HCT116 (cell line): ENCODE data around the gene ABCC5. TPM values are rescaled to one million over a fixed set of nuclear protein-coding genes. Genes with fewer than 3 reads are reported as not detected.

Experiments used
- ATAC-seq: fragments of 200-7000 bp; cut with Tn5 transposase; 2 replicates; pipeline ENCODE4 v1.9.1; 2020; ENCODE audit warnings: mild to moderate bottlenecking, moderate library complexity
- BruUV-seq: library from RNA; stranded (reverse); fragments of 400-500 nt; replicated peaks from 2 replicates; lab custom pipeline; 2021; lab: Mats Ljungman, UMichigan
- CTCF ChIA-PET: fragments of 300-600 bp; sonication (Branson Sonifier 250); formaldehyde crosslinking; loops from one replicate; lab custom pipeline; 2021; ENCODE audit warnings: antibody characterized with exemption; lab: Charles Lee
- POLR2A ChIA-PET: fragments of 300-600, 350-600 bp; sonication (Branson Sonifier 250); formaldehyde crosslinking; loops from one replicate; lab custom pipeline; 2021; ENCODE audit warnings: antibody characterized with exemption; lab: Charles Lee
- RAD21 ChIA-PET, 2 experiments: fragments of 300-600 bp; sonication (Branson Sonifier 250); formaldehyde crosslinking; loops; one replicate each; lab custom pipeline; 2023; ENCODE audit warnings: low total read pairs in 2 of 2; ENCODE audit not compliant: uncharacterized antibody in 2 of 2, unreplicated experiment in 2 of 2, low non-redundant PET in 1 of 2; lab: Charles Lee
- DNase-seq: peaks from one replicate; pipeline ENCODE4 v3.0.0-alpha.2; 2010; ENCODE audit warnings: low read depth, low spot score
- H2AFZ ChIP-seq: fragments of 200-600 bp; shearing (Covaris generic), sonication (generic); 2 replicates; pipeline ENCODE4 v1.6.1; 2017; ENCODE audit warnings: low read depth, mixed run types, mixed read lengths, antibody characterized with exemption, low read length; ENCODE audit not compliant: poor library complexity, severe bottlenecking
- H3K27ac ChIP-seq: 2 replicates; pipeline ENCODE4 v1.5.1; 2012; ENCODE audit warnings: low read depth, low read length
- H3K27me3 ChIP-seq: fragments of 200-600 bp; sonication (generic); 2 replicates; pipeline ENCODE4 v1.6.1; 2016; ENCODE audit warnings: mixed run types, low read length, mixed read lengths; ENCODE audit not compliant: insufficient read depth
- H3K36me3 ChIP-seq, 2 experiments: fragments of 200-500 bp in 1 of 2; fragments of 200-600 bp in 1 of 2; sonication (Bioruptor generic) in 1 of 2; sonication (generic) in 1 of 2; 2 replicates each; pipeline versions ENCODE4 v1.5.1 to v1.6.1; 2014 to 2016; ENCODE audit warnings: low read length in 2 of 2, inconsistent platforms in 1 of 2, mixed read lengths in 1 of 2, mixed run types in 1 of 2; ENCODE audit not compliant: insufficient read depth in 2 of 2, control insufficient read depth in 1 of 2
- H3K4me1 ChIP-seq, 2 experiments: fragments of 200-600 bp in 1 of 2; sonication (generic) in 1 of 2; 2 replicates each; pipeline versions ENCODE4 v1.5.1 to v1.6.1; 2012 to 2017; ENCODE audit warnings: low read length in 2 of 2, inconsistent platforms in 1 of 2, mild to moderate bottlenecking in 1 of 2, mixed read lengths in 1 of 2, mixed run types in 1 of 2, moderate library complexity in 1 of 2; ENCODE audit not compliant: insufficient read depth in 2 of 2, control insufficient read depth in 1 of 2
- H3K4me2 ChIP-seq: fragments of 200-600 bp; sonication (generic); 2 replicates; pipeline ENCODE4 v1.6.1; 2017; ENCODE audit warnings: mixed run types, low read length, mixed read lengths
- H3K4me3 ChIP-seq, 2 experiments: fragments of 200-600 bp in 1 of 2; sonication (generic) in 1 of 2; replicated peaks in 1 of 2; 2 replicates each; pipeline ENCODE4 v1.5.1; 2011 to 2016; ENCODE audit warnings: low read length in 2 of 2, control low read depth in 1 of 2, low read depth in 1 of 2, mild to moderate bottlenecking in 1 of 2, mixed read lengths in 1 of 2, mixed run types in 1 of 2
- H3K79me2 ChIP-seq: fragments of 200-600 bp; sonication (generic); 2 replicates; pipeline ENCODE4 v1.6.1; 2017; ENCODE audit warnings: mild to moderate bottlenecking, mixed run types, low read length, moderate library complexity, mixed read lengths; ENCODE audit not compliant: insufficient read depth
- H3K9ac ChIP-seq: fragments of 200-600 bp; sonication (generic); 2 replicates; pipeline ENCODE4 v1.6.1; 2016; ENCODE audit warnings: low read length, mixed read lengths
- H3K9me2 ChIP-seq: fragments of 200-600 bp; sonication (generic), shearing (Covaris generic); 2 replicates; pipeline ENCODE4 v1.6.1; 2017; ENCODE audit warnings: mixed run types, mild to moderate bottlenecking, moderate library complexity; ENCODE audit not compliant: insufficient read depth
- H3K9me3 ChIP-seq, 2 experiments: fragments of 200-500 bp in 1 of 2; fragments of 200-600 bp in 1 of 2; sonication (Bioruptor generic) in 1 of 2; sonication (generic) in 1 of 2; 2 replicates each; pipeline ENCODE4 v1.6.1; 2014 to 2017; ENCODE audit warnings: low read length in 2 of 2, mixed read lengths in 2 of 2, inconsistent platforms in 1 of 2, low read depth in 1 of 2, mild to moderate bottlenecking in 1 of 2, mixed run types in 1 of 2, moderate library complexity in 1 of 2; ENCODE audit not compliant: control insufficient read depth in 1 of 2, insufficient read depth in 1 of 2
- H4K20me1 ChIP-seq: fragments of 200-600 bp; sonication (generic), shearing (Covaris generic); 2 replicates; pipeline ENCODE4 v1.6.1; 2017; ENCODE audit warnings: mixed run types, mild to moderate bottlenecking, moderate library complexity; ENCODE audit not compliant: insufficient read depth
- CEBPB ChIP-seq: IDR thresholded peaks from 2 replicates; pipeline ENCODE4 v1.6.1; 2012; ENCODE audit warnings: low read depth
- JUND ChIP-seq: IDR thresholded peaks from 2 replicates; pipeline ENCODE4 v1.6.1; 2012
- RAD21 ChIP-seq: IDR thresholded peaks from 2 replicates; pipeline ENCODE4 v1.6.1; 2012; ENCODE audit warnings: low read depth, mild to moderate bottlenecking
- SIN3A ChIP-seq: IDR thresholded peaks from 2 replicates; pipeline ENCODE4 v1.6.1; 2012; ENCODE audit warnings: low read depth
- SP1 ChIP-seq: IDR thresholded peaks from 2 replicates; pipeline ENCODE4 v1.6.1; 2012; ENCODE audit warnings: low read depth
- SRF ChIP-seq: IDR thresholded peaks from 2 replicates; pipeline ENCODE4 v1.6.1; 2012; ENCODE audit warnings: low read depth
- TCF7L2 ChIP-seq: IDR thresholded peaks from 2 replicates; pipeline ENCODE4 v1.7.0; 2011; ENCODE audit warnings: borderline replicate concordance, inconsistent platforms; ENCODE audit not compliant: insufficient read depth, insufficient read length; ENCODE audit errors: extremely low read depth
- intact Hi-C: fragments of 100-400 bp; cut with micrococcal nuclease; formaldehyde crosslinking; loops from 2 replicates; pipeline ENCODE4 v1.10.0; 2022
- total RNA-seq: library from RNA; stranded (reverse); gene quantifications from one replicate; pipeline ENCODE4 v1.2.1, GENCODE V29; 2021; ENCODE audit not compliant: unreplicated experiment
- TF ChIP-seq, protein P1 (sequence below): IDR thresholded peaks from 2 replicates; pipeline ENCODE4 v1.6.1; 2011; ENCODE audit warnings: mild to moderate bottlenecking, low read length, moderate library complexity; ENCODE audit not compliant: insufficient replicate concordance; ENCODE audit errors: extremely low read depth
- TF ChIP-seq, protein P2 (sequence below), 3 experiments: fragments of 200-600 bp in 1 of 3; sonication (generic) in 1 of 3; IDR thresholded peaks in 2 of 3; conservative IDR thresholded peaks in 1 of 3; 2 replicates each; pipeline ENCODE4 v1.5.1; 2012 to 2017; ENCODE audit warnings: low read depth in 2 of 3, low read length in 2 of 3, antibody characterized with exemption in 1 of 3, borderline replicate concordance in 1 of 3, control low read depth in 1 of 3, mild to moderate bottlenecking in 1 of 3, mixed read lengths in 1 of 3, mixed run types in 1 of 3, moderate library complexity in 1 of 3; ENCODE audit not compliant: insufficient read depth in 1 of 3

The ABCC5 gene
- total RNA-seq, 1 experiment from 2014 or later, result 16.9 TPM

DNA sequence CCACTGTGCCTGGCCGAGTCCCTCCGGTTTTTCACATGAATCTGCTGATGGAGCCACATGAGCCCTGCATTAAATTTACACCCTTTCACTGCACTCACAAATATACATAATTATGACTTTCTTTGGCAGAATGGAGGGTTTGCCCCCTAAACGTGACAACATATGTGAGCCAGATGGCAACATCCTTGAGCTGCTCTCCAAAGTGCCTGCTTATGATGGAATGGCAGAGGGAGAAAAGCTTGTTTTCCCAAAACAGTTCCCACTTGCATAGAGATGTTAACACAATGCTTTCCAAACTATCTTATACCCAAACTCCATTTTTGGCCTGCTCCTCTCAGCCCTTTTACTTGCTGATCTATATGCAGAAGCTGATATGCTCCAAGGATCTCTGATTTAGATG, 54.9 kb downstream of the ABCC5 start:
- intact Hi-C loops, result no loop called here
- H3K4me3 ChIP-seq, result no peak overlapping the region
- H3K9me3 ChIP-seq, result no peaks in the 10 kb centered on the region
- RAD21 ChIA-PET, result no interaction called here
- TF ChIP-seq SRF, result no peak
- TF ChIP-seq RAD21, result no peak
- no peak for TF ChIP-seq TCF7L2
- no peak for TF ChIP-seq SIN3A
- no peak for TF ChIP-seq SP1
- no peak for TF ChIP-seq JUND
- TF ChIP-seq CEBPB, result no peak
- TF ChIP-seq, protein P1, sequence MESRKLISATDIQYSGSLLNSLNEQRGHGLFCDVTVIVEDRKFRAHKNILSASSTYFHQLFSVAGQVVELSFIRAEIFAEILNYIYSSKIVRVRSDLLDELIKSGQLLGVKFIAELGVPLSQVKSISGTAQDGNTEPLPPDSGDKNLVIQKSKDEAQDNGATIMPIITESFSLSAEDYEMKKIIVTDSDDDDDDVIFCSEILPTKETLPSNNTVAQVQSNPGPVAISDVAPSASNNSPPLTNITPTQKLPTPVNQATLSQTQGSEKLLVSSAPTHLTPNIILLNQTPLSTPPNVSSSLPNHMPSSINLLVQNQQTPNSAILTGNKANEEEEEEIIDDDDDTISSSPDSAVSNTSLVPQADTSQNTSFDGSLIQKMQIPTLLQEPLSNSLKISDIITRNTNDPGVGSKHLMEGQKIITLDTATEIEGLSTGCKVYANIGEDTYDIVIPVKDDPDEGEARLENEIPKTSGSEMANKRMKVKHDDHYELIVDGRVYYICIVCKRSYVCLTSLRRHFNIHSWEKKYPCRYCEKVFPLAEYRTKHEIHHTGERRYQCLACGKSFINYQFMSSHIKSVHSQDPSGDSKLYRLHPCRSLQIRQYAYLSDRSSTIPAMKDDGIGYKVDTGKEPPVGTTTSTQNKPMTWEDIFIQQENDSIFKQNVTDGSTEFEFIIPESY, result no peak
- TF ChIP-seq, protein P2, sequence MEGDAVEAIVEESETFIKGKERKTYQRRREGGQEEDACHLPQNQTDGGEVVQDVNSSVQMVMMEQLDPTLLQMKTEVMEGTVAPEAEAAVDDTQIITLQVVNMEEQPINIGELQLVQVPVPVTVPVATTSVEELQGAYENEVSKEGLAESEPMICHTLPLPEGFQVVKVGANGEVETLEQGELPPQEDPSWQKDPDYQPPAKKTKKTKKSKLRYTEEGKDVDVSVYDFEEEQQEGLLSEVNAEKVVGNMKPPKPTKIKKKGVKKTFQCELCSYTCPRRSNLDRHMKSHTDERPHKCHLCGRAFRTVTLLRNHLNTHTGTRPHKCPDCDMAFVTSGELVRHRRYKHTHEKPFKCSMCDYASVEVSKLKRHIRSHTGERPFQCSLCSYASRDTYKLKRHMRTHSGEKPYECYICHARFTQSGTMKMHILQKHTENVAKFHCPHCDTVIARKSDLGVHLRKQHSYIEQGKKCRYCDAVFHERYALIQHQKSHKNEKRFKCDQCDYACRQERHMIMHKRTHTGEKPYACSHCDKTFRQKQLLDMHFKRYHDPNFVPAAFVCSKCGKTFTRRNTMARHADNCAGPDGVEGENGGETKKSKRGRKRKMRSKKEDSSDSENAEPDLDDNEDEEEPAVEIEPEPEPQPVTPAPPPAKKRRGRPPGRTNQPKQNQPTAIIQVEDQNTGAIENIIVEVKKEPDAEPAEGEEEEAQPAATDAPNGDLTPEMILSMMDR (IDR thresholded peaks at IDR 0.05 in 2 of 3, conservative IDR thresholded peaks at IDR 0.05 in 1 of 3; ENCODE audit: borderline replicate concordance in 1 of 3, insufficient read depth in 1 of 3, low read depth in 2 of 3, low read length in 2 of 3), result no peak
- peaks cover 2 to 8% of the 10 kb centered on the region in 2 experiments; a peak in 2 of 4 replicates for H3K36me3 ChIP-seq
- H3K4me2 ChIP-seq, result no peak overlapping the region
- no peaks in the 10 kb centered on the region for H4K20me1 ChIP-seq
- H3K27ac ChIP-seq, result no peak overlapping the region
- peaks cover 0 to 14% of the 10 kb centered on the region in 2 experiments; a peak in 2 of 4 replicates for H3K4me1 ChIP-seq
- POLR2A ChIA-PET, result no interaction called here
- H3K79me2 ChIP-seq, result no peaks in the 10 kb centered on the region
- ATAC-seq (no peak), DNase-seq (no peak)
- no peaks in the 10 kb centered on the region for H3K9me2 ChIP-seq
- no TSS peak for BruUV-seq
- no peak overlapping the region for H2AFZ ChIP-seq
- no peaks in the 10 kb centered on the region for H3K27me3 ChIP-seq
- CTCF ChIA-PET, result no interaction called here
- no peak overlapping the region for H3K9ac ChIP-seq
